Measurements from ENCODE around the gene FHL3. TPM values are rescaled to one million over a fixed set of nuclear protein-coding genes. Genes with fewer than 3 reads are reported as not detected.

FHL3 gene
- polyA plus RNA-seq, 1 of the 3 experiments (the other 2 are of a cell fraction) = 6.8 TPM

DNA sequence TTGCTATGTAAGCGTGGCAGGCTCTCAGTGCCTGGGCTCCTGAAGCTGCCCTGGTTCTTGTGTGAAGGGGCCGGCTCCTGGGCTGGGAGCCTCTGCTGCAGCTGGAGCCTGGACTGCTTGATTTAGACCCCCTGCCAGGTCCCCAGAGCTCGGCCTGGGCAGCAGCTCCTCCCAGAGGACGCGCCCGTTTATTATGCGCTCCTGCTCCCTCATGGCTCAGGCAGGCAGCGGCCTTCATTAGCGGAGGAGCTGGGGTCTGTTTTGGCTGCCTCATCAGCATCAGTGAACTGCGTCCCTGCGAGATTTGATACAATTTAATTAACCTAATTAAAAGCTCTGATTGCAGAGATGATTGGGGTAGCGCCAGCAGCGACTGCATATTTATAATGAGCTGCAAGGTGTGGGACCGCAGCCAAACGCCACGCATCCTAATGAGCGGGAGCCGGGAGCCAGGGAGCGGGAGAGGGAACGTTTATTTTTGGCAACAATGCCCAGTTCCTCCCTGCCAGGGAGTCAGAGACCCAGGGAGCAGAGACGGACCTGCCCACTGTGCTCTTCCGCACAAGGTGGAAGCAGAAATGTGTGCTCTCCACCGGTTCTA is 23.9 kb upstream of the FHL3 start:
- WGBS (ENCODE audit: low lambda C conversion rate) = 33% methylated on average over 13 of the region's 23 CpGs
- no peaks in the 10 kb centered on the region for H4K20me1 ChIP-seq (ENCODE audit: insufficient read depth)
- peaks cover 31 to 34% of the 10 kb centered on the region in 2 experiments; a peak in 3 of 4 replicates for H3K4me1 ChIP-seq (ENCODE audit: control insufficient read depth in 1 of 2, insufficient read depth in 2 of 2, low read depth in 1 of 2, low read length in 1 of 2)
- H3K79me2 ChIP-seq (ENCODE audit: insufficient read depth) = no peaks in the 10 kb centered on the region
- POLR2A ChIA-PET = interaction anchor here (1.0 kb wide), 1 partner anchor 40 kb away, joined by 4 read pairs; the partner anchor contains the start of gene SF3A3
- H3K9me2 ChIP-seq = no peaks in the 10 kb centered on the region
- no peaks in the 10 kb centered on the region for H3K9me3 ChIP-seq
- peaks cover 14% of the 10 kb centered on the region for H3F3A ChIP-seq (replicated peaks; ENCODE audit: insufficient read depth)
- H3K27ac ChIP-seq (ENCODE audit: low read depth in 2 of 2, low read length in 1 of 2) = peak overlapping the region; percentile 41 to 79
- peak overlapping the region; percentile 33; the same call in 1 of the 2 replicates for H2AFZ ChIP-seq (ENCODE audit: low read depth)
- H3K4me3 ChIP-seq (ENCODE audit: low read depth in 2 of 2, low read length in 1 of 2) = no peak overlapping the region
- H3K27me3 ChIP-seq (ENCODE audit: insufficient read depth) = no peaks in the 10 kb centered on the region
- peak; percentile 87 for DNase-seq
- peak overlapping the region; percentile 37; the same call in 1 of the 2 replicates for H3K9ac ChIP-seq
- H3K4me2 ChIP-seq = peak overlapping the region; percentile 82
- peaks cover 9 to 16% of the 10 kb centered on the region in 2 experiments for H3K36me3 ChIP-seq (replicated peaks in 1 of 2; ENCODE audit: control insufficient read depth in 1 of 2, insufficient read depth in 2 of 2, low read length in 1 of 2)
- CTCF ChIA-PET = interaction anchor here (0.5 to 6.6 kb wide), 20 partner anchors 8 to 1519 kb away, joined by 3 to 52 read pairs (median 4); partner anchors contain the start of gene UTP11
- TF ChIP-seq MEF2A (IDR thresholded peaks at IDR 0.05; ENCODE audit: borderline replicate concordance, low read depth) (no peak), CHD2 (IDR thresholded peaks at IDR 0.05; ENCODE audit: low read length, partially characterized antibody) (no peak), EZH2phosphoT487 (IDR thresholded peaks at IDR 0.05; ENCODE audit: borderline replicate concordance, low read depth) (no peak), RCOR1 (IDR thresholded peaks at IDR 0.05; ENCODE audit: low read length) (peak; percentile 22; the same call in 1 of the 2 replicates), EP300 (IDR thresholded peaks at IDR 0.05; ENCODE audit: borderline replicate concordance in 1 of 2, low read depth in 1 of 2, low read length in 1 of 2) (0 out of 4 replicates have a peak, but pooled peaks of 1 of the 2 experiments have one; percentile 25), SMC3 (IDR thresholded peaks at IDR 0.05; ENCODE audit: low read depth, low read length) (no peak; the same call in 1 of the 2 replicates), GATA2 (CRISPR knock-in tag; IDR thresholded peaks at IDR 0.05) (peak; percentile 27; the same call in 1 of the 2 replicates), FOXJ3 (CRISPR knock-in tag; IDR thresholded peaks at IDR 0.05) (no peak), ELF1 (IDR thresholded peaks at IDR 0.05) (no peak), GABPA (IDR thresholded peaks at IDR 0.05; ENCODE audit: low read depth) (no peak), MXI1 (IDR thresholded peaks at IDR 0.05; ENCODE audit: low read depth, low read length) (no peak), SIN3A (IDR thresholded peaks at IDR 0.05; ENCODE audit: borderline replicate concordance, low read depth, low read length) (no peak), JUND (IDR thresholded peaks at IDR 0.05) (no peak), TCF12 (IDR thresholded peaks at IDR 0.05) (no peak), TEAD4 (IDR thresholded peaks at IDR 0.05; ENCODE audit: borderline replicate concordance, insufficient read depth) (no peak), FOSL2 (IDR thresholded peaks at IDR 0.05; ENCODE audit: borderline replicate concordance, low read depth) (no peak), TAF1 (IDR thresholded peaks at IDR 0.05; ENCODE audit: borderline replicate concordance, low read depth, low read length) (no peak), RFX5 (IDR thresholded peaks at IDR 0.05; ENCODE audit: low read length) (no peak), RXRA (IDR thresholded peaks at IDR 0.05; ENCODE audit: borderline replicate concordance, low read depth) (no peak)
- TF ChIP-seq, protein P1, sequence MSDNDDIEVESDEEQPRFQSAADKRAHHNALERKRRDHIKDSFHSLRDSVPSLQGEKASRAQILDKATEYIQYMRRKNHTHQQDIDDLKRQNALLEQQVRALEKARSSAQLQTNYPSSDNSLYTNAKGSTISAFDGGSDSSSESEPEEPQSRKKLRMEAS (IDR thresholded peaks at IDR 0.05; ENCODE audit: low read depth) = no peak
- TF ChIP-seq, protein P2, sequence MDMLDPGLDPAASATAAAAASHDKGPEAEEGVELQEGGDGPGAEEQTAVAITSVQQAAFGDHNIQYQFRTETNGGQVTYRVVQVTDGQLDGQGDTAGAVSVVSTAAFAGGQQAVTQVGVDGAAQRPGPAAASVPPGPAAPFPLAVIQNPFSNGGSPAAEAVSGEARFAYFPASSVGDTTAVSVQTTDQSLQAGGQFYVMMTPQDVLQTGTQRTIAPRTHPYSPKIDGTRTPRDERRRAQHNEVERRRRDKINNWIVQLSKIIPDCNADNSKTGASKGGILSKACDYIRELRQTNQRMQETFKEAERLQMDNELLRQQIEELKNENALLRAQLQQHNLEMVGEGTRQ (IDR thresholded peaks at IDR 0.05; ENCODE audit: borderline replicate concordance, low read depth, low read length) = no peak
- TF ChIP-seq, protein P3, sequence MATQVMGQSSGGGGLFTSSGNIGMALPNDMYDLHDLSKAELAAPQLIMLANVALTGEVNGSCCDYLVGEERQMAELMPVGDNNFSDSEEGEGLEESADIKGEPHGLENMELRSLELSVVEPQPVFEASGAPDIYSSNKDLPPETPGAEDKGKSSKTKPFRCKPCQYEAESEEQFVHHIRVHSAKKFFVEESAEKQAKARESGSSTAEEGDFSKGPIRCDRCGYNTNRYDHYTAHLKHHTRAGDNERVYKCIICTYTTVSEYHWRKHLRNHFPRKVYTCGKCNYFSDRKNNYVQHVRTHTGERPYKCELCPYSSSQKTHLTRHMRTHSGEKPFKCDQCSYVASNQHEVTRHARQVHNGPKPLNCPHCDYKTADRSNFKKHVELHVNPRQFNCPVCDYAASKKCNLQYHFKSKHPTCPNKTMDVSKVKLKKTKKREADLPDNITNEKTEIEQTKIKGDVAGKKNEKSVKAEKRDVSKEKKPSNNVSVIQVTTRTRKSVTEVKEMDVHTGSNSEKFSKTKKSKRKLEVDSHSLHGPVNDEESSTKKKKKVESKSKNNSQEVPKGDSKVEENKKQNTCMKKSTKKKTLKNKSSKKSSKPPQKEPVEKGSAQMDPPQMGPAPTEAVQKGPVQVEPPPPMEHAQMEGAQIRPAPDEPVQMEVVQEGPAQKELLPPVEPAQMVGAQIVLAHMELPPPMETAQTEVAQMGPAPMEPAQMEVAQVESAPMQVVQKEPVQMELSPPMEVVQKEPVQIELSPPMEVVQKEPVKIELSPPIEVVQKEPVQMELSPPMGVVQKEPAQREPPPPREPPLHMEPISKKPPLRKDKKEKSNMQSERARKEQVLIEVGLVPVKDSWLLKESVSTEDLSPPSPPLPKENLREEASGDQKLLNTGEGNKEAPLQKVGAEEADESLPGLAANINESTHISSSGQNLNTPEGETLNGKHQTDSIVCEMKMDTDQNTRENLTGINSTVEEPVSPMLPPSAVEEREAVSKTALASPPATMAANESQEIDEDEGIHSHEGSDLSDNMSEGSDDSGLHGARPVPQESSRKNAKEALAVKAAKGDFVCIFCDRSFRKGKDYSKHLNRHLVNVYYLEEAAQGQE (IDR thresholded peaks at IDR 0.05; ENCODE audit: low read depth, low read length) = no peak
- TF ChIP-seq, protein P4, sequence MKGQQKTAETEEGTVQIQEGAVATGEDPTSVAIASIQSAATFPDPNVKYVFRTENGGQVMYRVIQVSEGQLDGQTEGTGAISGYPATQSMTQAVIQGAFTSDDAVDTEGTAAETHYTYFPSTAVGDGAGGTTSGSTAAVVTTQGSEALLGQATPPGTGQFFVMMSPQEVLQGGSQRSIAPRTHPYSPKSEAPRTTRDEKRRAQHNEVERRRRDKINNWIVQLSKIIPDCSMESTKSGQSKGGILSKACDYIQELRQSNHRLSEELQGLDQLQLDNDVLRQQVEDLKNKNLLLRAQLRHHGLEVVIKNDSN (IDR thresholded peaks at IDR 0.05; ENCODE audit: borderline replicate concordance, low read depth) = no peak
- TF ChIP-seq, protein P5, sequence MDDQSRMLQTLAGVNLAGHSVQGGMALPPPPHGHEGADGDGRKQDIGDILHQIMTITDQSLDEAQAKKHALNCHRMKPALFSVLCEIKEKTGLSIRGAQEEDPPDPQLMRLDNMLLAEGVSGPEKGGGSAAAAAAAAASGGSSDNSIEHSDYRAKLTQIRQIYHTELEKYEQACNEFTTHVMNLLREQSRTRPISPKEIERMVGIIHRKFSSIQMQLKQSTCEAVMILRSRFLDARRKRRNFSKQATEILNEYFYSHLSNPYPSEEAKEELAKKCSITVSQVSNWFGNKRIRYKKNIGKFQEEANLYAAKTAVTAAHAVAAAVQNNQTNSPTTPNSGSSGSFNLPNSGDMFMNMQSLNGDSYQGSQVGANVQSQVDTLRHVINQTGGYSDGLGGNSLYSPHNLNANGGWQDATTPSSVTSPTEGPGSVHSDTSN (IDR thresholded peaks at IDR 0.05) = no peak
- TF ChIP-seq, protein P6, sequence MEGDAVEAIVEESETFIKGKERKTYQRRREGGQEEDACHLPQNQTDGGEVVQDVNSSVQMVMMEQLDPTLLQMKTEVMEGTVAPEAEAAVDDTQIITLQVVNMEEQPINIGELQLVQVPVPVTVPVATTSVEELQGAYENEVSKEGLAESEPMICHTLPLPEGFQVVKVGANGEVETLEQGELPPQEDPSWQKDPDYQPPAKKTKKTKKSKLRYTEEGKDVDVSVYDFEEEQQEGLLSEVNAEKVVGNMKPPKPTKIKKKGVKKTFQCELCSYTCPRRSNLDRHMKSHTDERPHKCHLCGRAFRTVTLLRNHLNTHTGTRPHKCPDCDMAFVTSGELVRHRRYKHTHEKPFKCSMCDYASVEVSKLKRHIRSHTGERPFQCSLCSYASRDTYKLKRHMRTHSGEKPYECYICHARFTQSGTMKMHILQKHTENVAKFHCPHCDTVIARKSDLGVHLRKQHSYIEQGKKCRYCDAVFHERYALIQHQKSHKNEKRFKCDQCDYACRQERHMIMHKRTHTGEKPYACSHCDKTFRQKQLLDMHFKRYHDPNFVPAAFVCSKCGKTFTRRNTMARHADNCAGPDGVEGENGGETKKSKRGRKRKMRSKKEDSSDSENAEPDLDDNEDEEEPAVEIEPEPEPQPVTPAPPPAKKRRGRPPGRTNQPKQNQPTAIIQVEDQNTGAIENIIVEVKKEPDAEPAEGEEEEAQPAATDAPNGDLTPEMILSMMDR (IDR thresholded peaks at IDR 0.05) = no peak
